Transverse colon (tissue), 4 donors: Measurements from ENCODE around the gene ESF1. TPM values are rescaled to one million over a fixed set of nuclear protein-coding genes. Genes with fewer than 3 reads are reported as not detected.

ENCODE experiments used
- DNase-seq: peaks from one replicate; pipeline ENCODE4 v3.0.0-alpha.2; 2019
- H3K27ac ChIP-seq, 4 donors: fragments of 200-600 bp; sonication (generic); 2 replicates each; pipeline ENCODE4 v1.5.1; 2016 to 2018; ENCODE audit warnings: inconsistent platforms in 4 of 4
- H3K27me3 ChIP-seq: fragments of 200-600 bp; sonication (generic); 2 replicates; pipeline ENCODE4 v1.5.1; 2017; ENCODE audit warnings: inconsistent platforms
- H3K36me3 ChIP-seq, 4 donors: fragments of 200-600 bp; sonication (generic); 2 replicates each; pipeline ENCODE4 v1.5.1; 2017 to 2019; ENCODE audit warnings: inconsistent platforms in 4 of 4
- H3K4me1 ChIP-seq, 4 donors: fragments of 200-600 bp; sonication (generic); 2 replicates each; pipeline ENCODE4 v1.5.1; 2017 to 2020; ENCODE audit warnings: inconsistent platforms in 4 of 4
- H3K4me3 ChIP-seq, 4 donors: fragments of 200-600 bp; sonication (generic); 1 replicate in 1 of 4; 2 replicates in 3 of 4; pipeline versions ENCODE4 v1.5.1 to v1.6.1; 2017 to 2019; ENCODE audit warnings: inconsistent platforms in 4 of 4
- H3K9me3 ChIP-seq, 2 donors: fragments of 200-600 bp; sonication (generic); 2 replicates each; pipeline ENCODE4 v1.5.1; 2017 to 2019; ENCODE audit warnings: inconsistent platforms in 2 of 2
- EP300 ChIP-seq: sonication (generic); formaldehyde crosslinking; IDR thresholded peaks from one replicate; pipeline ENCODE4 v1.6.1; 2017; ENCODE audit warnings: antibody characterized with exemption, low read depth
- POLR2A ChIP-seq: fragments of 450-650 bp; IDR thresholded peaks from one replicate; pipeline ENCODE4 v1.6.1; 2016; ENCODE audit warnings: antibody characterized with exemption, mild to moderate bottlenecking, moderate library complexity
- POLR2AphosphoS5 ChIP-seq, 3 donors: sonication (generic); formaldehyde crosslinking; IDR thresholded peaks; one replicate each; pipeline ENCODE4 v1.6.1; 2016; ENCODE audit warnings: antibody characterized with exemption in 3 of 3
- WGBS, 2 donors: methylation state at CpG; one replicate each; pipeline ENCODE4 v1.1.5; 2018; ENCODE audit warnings: low coverage in 1 of 2; 5-methylcytosine and 5-hydroxymethylcytosine counted together
- in situ Hi-C, 4 donors: fragments of 200-750 bp; cut with MboI; loops; one replicate each; pipeline versions ENCODE4 v1.15.0 to v1.15.1; 2017; ENCODE audit warnings: low sequenced_read_pairs in 3 of 4, low pct_ligation_motif_present in 1 of 4, low pct_unique_long_range_greater_than_20kb in 1 of 4
- intact Hi-C: fragments of 100-400 bp; cut with DNase I; formaldehyde crosslinking; loops from one replicate; pipeline ENCODE4 v1.15.1; 2023; ENCODE audit warnings: low total_unique reads
- total RNA-seq, 4 donors: library from RNA; depleted of rRNA; stranded (reverse); fragments of >200 nt; gene quantifications; one replicate each; pipeline ENCODE4 v1.1.0, GENCODE V29; 2016
- TF ChIP-seq, protein P1 (sequence below), 5 experiments: fragments of 200-600 bp in 3 of 5; fragments of 450-650 bp in 2 of 5; sonication (generic) in 3 of 5; IDR thresholded peaks; 1 replicate in 2 of 5; 2 replicates in 3 of 5; pipeline ENCODE4 v1.5.1; 2016 to 2017; ENCODE audit warnings: antibody characterized with exemption in 5 of 5, inconsistent platforms in 3 of 5, mild to moderate bottlenecking in 2 of 5, moderate library complexity in 1 of 5

The ESF1 gene
- total RNA-seq, 4 donors from 2014 or later, result 3.0 to 51.9 (median 12.3) TPM

DNA sequence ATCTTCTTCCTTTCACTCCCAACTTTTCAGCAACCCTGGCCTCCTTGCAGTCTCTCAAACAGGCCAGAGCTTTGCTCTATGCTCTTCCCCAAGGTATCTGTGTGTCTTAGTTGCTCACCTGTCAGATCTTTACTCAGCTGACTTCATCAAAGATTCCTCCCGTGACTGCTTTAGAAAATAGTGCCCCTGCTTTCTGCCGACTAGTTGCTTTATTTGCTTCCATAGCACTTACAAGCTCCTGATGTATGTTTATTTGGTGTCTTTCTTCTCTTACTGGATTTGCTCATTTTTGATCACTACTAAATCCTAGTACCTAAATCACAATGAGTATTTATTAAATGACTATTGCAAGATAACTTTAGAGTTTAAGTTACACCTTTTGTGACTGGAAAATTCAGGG, 6.0 kb upstream of the ESF1 start:
- DNase-seq, result no peak
- in situ Hi-C loops, result no loop called here
- TF ChIP-seq POLR2AphosphoS5 (IDR thresholded peaks at IDR 0.05) (no peak), EP300 (no peak), POLR2A (no peak)
- TF ChIP-seq, protein P1, sequence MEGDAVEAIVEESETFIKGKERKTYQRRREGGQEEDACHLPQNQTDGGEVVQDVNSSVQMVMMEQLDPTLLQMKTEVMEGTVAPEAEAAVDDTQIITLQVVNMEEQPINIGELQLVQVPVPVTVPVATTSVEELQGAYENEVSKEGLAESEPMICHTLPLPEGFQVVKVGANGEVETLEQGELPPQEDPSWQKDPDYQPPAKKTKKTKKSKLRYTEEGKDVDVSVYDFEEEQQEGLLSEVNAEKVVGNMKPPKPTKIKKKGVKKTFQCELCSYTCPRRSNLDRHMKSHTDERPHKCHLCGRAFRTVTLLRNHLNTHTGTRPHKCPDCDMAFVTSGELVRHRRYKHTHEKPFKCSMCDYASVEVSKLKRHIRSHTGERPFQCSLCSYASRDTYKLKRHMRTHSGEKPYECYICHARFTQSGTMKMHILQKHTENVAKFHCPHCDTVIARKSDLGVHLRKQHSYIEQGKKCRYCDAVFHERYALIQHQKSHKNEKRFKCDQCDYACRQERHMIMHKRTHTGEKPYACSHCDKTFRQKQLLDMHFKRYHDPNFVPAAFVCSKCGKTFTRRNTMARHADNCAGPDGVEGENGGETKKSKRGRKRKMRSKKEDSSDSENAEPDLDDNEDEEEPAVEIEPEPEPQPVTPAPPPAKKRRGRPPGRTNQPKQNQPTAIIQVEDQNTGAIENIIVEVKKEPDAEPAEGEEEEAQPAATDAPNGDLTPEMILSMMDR (IDR thresholded peaks at IDR 0.05), result no peak

DNA sequence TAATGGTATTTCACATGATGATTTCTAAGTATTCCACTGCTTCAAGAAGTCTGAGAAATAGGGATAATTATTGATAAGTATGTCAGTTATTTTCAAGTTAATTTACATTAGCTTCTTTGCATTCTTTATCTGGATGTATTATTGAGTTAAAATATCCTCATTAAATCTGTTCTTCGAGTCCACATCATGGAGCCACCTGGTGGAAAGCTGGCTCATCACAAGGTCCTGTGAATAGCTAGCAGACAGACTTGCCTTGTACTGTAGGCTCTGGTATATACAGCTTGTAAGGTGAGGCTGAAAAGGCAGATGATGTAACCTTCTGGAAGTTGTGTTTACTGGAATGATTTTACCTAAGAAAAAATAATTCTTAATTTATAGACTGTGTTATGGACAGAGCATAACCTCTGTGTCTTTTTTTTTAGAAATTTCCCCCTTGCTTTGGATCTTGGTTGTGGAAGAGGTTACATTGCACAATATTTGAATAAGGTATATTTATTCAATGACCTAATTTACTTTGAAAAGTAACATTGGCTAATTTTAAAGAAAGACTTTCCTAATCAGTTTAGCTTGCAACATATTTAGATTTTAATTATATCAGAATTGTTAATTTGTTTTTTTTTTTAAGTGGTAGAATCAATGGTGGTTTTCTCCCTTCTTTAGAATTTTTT, 3.6 kb upstream of the ESF1 start:
- 3 to 10% methylated on average over 1 of the region's 1 CpG for WGBS, 2 donors
- H3K4me1 ChIP-seq, result peaks cover 8 to 46% (median 26%) of the 10 kb centered on the region in 4 donors
- peaks cover 0 to 32% (median 9%) of the 10 kb centered on the region in 4 donors for H3K36me3 ChIP-seq
- in situ Hi-C loops (no loop called here), intact Hi-C loops (no loop called here)
- H3K9me3 ChIP-seq, result no peaks in the 10 kb centered on the region
- H3K27ac ChIP-seq, result no peak overlapping the region
- TF ChIP-seq POLR2AphosphoS5 (IDR thresholded peaks at IDR 0.05) (no peak), POLR2A (no peak)
- TF ChIP-seq, protein P1 (IDR thresholded peaks at IDR 0.05), result peak; percentile 35 to 49 (median 46)
- peak; percentile 35 for DNase-seq
- H3K4me3 ChIP-seq, result no peak overlapping the region
- H3K27me3 ChIP-seq, result no peaks in the 10 kb centered on the region

More for the DNA sequence above, 6.0 kb upstream of the ESF1 start:
- Histone ChIP-seq H3K4me3 (no peak overlapping the region), H3K27me3 (no peaks in the 10 kb centered on the region), H3K27ac (no peak overlapping the region), H3K4me1 (peaks cover 8 to 33% (median 13%) of the 10 kb centered on the region in 4 donors), H3K36me3 (peaks cover 0 to 56% (median 20%) of the 10 kb centered on the region in 4 donors), H3K9me3 (no peaks in the 10 kb centered on the region)
- 81 to 94% methylated on average over 2 of the region's 2 CpGs for WGBS, 2 donors
- intact Hi-C loops, result no loop called here

DNA sequence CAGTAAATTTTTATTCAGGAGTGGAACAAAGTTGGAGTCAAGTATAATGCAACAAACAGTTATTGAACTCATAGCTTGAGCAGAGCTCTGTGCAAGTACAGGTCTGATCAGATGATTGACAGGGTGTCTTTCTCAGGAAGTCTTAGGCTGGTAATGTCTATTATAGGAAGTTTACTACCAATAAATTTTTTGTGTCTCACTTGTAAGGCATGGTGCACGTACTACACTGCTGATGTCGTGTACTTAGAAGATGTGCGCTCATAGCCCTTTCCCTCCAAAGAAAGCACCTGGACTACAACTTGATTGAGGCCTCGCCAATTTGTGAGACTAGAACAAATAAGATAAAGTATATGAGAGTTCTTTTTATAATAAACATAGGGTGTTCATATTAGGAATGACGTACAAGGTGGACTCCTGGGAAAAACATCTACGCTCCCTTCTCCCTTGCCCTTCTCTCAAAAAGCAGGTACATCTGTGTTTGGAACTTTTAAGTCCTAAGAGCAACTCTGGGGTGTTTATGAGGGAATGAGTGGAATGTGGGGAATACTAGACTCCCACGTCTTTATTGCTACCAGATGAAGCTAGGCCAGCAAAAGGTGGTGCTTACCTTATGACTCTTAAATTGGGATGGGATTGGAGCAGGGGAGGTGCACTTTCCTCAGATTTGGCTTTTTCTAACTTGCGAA, 1.6 kb upstream of the ESF1 start:
- 52 to 65% methylated on average over 7 to 8 of the region's 8 CpGs for WGBS, 2 donors
- no peak for TF ChIP-seq POLR2AphosphoS5 (IDR thresholded peaks at IDR 0.05)
- peak overlapping the region; percentile 94 to 98 (median 96) for H3K27ac ChIP-seq
- no peak for DNase-seq
- intact Hi-C loops, result no loop called here
- H3K27me3 ChIP-seq, result no peaks in the 10 kb centered on the region
- in situ Hi-C loops, result no loop called here
- peaks cover 8 to 44% (median 26%) of the 10 kb centered on the region in 4 donors for H3K4me1 ChIP-seq
- H3K36me3 ChIP-seq, result peaks cover 0 to 19% (median 9%) of the 10 kb centered on the region in 4 donors
- H3K9me3 ChIP-seq, result no peaks in the 10 kb centered on the region
- peak overlapping the region in 3 of 4 donors; percentile 81 to 91 (median 82) for H3K4me3 ChIP-seq

DNA sequence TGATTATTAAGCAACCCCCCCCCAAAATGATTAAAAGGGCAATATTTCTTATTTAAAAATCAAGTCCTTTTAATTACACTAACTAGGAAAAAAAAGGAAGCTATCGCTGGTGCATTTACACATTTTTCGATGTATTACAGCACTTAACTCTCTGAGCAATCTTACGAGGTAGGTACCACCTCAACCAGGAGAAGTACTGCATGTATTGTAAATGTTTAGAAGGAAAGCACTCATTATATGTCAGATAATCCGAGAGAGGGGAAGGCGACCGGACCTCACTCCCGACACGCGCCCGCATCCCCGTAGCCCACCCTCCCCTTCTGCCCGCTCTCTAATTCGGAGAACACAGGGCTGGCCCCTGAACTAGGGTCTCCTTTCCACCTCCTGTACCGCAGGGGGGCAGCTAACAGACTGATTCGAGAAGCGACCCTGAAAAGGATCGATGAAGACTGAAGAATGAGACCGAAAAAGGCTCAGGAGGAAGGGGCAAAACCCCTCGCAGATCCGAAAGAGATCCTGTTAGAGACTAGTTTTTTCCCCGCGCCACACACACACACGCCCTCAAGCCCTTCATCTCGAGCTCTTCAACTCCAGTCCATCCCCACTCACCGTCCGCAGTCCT, 337 bp downstream of the ESF1 start:
- intact Hi-C loops (no loop called here), in situ Hi-C loops (no loop called here)
- DNase-seq, result no peak
- Histone ChIP-seq H3K9me3 (no peaks in the 10 kb centered on the region), H3K27ac (peak overlapping the region; percentile 94 to 98 (median 96)), H3K36me3 (peaks cover 0 to 3% (median 1%) of the 10 kb centered on the region in 4 donors), H3K4me1 (peaks cover 8 to 41% (median 26%) of the 10 kb centered on the region in 4 donors), H3K4me3 (peak overlapping the region; percentile 81 to 93 (median 86)), H3K27me3 (no peaks in the 10 kb centered on the region)
- WGBS, 2 donors, result 1% methylated on average over 15 to 26 of the region's 26 CpGs
- TF ChIP-seq POLR2AphosphoS5 (IDR thresholded peaks at IDR 0.05) (no peak), POLR2A (no peak), EP300 (no peak)
- TF ChIP-seq, protein P1 (IDR thresholded peaks at IDR 0.05), result no peak
